Measurements from ENCODE around the gene MAGEH1. TPM values are rescaled to one million over a fixed set of nuclear protein-coding genes. Genes with fewer than 3 reads are reported as not detected.
A peak's percentile ranks its signal among the peaks of the same experiment; 100 is the strongest.

Gene MAGEH1
- total and polyA plus RNA-seq, 4 donors = 6.0 to 18.0 (median 11.4) TPM

DNA sequence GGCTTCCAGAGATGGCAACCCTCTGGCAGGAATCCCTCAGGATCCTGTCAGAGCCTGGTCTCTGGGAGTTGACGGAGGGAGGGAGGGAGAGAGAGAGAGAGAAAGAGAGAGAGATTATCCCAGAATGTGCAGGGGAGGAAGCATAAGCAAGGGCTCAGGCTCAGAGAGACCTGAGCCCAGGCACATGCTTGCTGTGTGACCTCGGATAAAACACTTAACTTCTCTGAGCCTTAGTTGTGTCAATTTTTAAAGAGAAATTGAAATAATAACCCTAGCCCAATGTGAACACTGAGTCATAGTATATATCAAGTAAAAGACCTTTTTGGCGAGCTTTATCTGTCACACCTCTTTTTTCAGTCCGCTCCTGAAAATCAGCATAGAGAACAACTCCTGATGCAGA is 38.2 kb downstream of the MAGEH1 start:
- Histone ChIP-seq H3K4me3 (ENCODE audit: low read depth in 1 of 3, low read length in 3 of 3) (no peak overlapping the region), H3K4me1 (ENCODE audit: control insufficient read depth in 4 of 4, insufficient read depth in 4 of 4, low read length in 3 of 4) (peaks cover 0 to 9% (median 6%) of the 10 kb centered on the region in 4 donors), H3K36me3 (ENCODE audit: control insufficient read depth in 4 of 4, insufficient read depth in 3 of 4, low read depth in 1 of 4, low read length in 3 of 4) (no peaks in the 10 kb centered on the region), H3K9ac (ENCODE audit: low read depth in 1 of 2, low read length in 2 of 2) (no peak overlapping the region), H3K27ac (ENCODE audit: low read depth in 1 of 2, low read length in 2 of 2) (peak overlapping the region; percentile 86 to 90), H3K27me3 (ENCODE audit: control insufficient read depth in 4 of 4, insufficient read depth in 4 of 4, low read length in 3 of 4) (no peaks in the 10 kb centered on the region), H3K9me3 (ENCODE audit: control insufficient read depth in 4 of 4, low read length in 3 of 4) (no peaks in the 10 kb centered on the region)
- TF ChIP-seq FOXA1 (IDR thresholded peaks at IDR 0.05) (no peak), SP1 (IDR thresholded peaks at IDR 0.05) (no peak), EGR1 (IDR thresholded peaks at IDR 0.05; ENCODE audit: low read depth in 2 of 2) (no peak), RAD21 (IDR thresholded peaks at IDR 0.05) (no peak), JUND (IDR thresholded peaks at IDR 0.05) (no peak), RXRA (IDR thresholded peaks at IDR 0.05) (no peak), FOXA2 (IDR thresholded peaks at IDR 0.05) (no peak), GABPA (IDR thresholded peaks at IDR 0.05 in 1 of 2, conservative IDR thresholded peaks at IDR 0.05 in 1 of 2) (no peak), HNF4G (IDR thresholded peaks at IDR 0.05) (no peak), NR2F2 (IDR thresholded peaks at IDR 0.05) (no peak), YY1 (IDR thresholded peaks at IDR 0.05) (no peak), HNF4A (conservative IDR thresholded peaks at IDR 0.05) (no peak), TAF1 (conservative IDR thresholded peaks at IDR 0.05) (no peak)
- TF ChIP-seq, protein P1, sequence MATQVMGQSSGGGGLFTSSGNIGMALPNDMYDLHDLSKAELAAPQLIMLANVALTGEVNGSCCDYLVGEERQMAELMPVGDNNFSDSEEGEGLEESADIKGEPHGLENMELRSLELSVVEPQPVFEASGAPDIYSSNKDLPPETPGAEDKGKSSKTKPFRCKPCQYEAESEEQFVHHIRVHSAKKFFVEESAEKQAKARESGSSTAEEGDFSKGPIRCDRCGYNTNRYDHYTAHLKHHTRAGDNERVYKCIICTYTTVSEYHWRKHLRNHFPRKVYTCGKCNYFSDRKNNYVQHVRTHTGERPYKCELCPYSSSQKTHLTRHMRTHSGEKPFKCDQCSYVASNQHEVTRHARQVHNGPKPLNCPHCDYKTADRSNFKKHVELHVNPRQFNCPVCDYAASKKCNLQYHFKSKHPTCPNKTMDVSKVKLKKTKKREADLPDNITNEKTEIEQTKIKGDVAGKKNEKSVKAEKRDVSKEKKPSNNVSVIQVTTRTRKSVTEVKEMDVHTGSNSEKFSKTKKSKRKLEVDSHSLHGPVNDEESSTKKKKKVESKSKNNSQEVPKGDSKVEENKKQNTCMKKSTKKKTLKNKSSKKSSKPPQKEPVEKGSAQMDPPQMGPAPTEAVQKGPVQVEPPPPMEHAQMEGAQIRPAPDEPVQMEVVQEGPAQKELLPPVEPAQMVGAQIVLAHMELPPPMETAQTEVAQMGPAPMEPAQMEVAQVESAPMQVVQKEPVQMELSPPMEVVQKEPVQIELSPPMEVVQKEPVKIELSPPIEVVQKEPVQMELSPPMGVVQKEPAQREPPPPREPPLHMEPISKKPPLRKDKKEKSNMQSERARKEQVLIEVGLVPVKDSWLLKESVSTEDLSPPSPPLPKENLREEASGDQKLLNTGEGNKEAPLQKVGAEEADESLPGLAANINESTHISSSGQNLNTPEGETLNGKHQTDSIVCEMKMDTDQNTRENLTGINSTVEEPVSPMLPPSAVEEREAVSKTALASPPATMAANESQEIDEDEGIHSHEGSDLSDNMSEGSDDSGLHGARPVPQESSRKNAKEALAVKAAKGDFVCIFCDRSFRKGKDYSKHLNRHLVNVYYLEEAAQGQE (IDR thresholded peaks at IDR 0.05) = no peak
- TF ChIP-seq, protein P2, sequence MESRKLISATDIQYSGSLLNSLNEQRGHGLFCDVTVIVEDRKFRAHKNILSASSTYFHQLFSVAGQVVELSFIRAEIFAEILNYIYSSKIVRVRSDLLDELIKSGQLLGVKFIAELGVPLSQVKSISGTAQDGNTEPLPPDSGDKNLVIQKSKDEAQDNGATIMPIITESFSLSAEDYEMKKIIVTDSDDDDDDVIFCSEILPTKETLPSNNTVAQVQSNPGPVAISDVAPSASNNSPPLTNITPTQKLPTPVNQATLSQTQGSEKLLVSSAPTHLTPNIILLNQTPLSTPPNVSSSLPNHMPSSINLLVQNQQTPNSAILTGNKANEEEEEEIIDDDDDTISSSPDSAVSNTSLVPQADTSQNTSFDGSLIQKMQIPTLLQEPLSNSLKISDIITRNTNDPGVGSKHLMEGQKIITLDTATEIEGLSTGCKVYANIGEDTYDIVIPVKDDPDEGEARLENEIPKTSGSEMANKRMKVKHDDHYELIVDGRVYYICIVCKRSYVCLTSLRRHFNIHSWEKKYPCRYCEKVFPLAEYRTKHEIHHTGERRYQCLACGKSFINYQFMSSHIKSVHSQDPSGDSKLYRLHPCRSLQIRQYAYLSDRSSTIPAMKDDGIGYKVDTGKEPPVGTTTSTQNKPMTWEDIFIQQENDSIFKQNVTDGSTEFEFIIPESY (IDR thresholded peaks at IDR 0.05) = no peak
- TF ChIP-seq, protein P3, sequence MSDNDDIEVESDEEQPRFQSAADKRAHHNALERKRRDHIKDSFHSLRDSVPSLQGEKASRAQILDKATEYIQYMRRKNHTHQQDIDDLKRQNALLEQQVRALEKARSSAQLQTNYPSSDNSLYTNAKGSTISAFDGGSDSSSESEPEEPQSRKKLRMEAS (IDR thresholded peaks at IDR 0.05) = no peak
- TF ChIP-seq, protein P4, sequence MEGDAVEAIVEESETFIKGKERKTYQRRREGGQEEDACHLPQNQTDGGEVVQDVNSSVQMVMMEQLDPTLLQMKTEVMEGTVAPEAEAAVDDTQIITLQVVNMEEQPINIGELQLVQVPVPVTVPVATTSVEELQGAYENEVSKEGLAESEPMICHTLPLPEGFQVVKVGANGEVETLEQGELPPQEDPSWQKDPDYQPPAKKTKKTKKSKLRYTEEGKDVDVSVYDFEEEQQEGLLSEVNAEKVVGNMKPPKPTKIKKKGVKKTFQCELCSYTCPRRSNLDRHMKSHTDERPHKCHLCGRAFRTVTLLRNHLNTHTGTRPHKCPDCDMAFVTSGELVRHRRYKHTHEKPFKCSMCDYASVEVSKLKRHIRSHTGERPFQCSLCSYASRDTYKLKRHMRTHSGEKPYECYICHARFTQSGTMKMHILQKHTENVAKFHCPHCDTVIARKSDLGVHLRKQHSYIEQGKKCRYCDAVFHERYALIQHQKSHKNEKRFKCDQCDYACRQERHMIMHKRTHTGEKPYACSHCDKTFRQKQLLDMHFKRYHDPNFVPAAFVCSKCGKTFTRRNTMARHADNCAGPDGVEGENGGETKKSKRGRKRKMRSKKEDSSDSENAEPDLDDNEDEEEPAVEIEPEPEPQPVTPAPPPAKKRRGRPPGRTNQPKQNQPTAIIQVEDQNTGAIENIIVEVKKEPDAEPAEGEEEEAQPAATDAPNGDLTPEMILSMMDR (IDR thresholded peaks at IDR 0.05; ENCODE audit: low read depth, low read length, missing input control) = no peak
- TF ChIP-seq, protein P5, sequence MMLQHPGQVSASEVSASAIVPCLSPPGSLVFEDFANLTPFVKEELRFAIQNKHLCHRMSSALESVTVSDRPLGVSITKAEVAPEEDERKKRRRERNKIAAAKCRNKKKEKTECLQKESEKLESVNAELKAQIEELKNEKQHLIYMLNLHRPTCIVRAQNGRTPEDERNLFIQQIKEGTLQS (IDR thresholded peaks at IDR 0.05) = no peak
- DNase-seq (ENCODE audit: low spot score) = no peak
- 64% methylated on average over 4 of the region's 4 CpGs for WGBS

Data from liver (tissue), 9 donors.